H9 (cell line): Measurements from ENCODE around the gene CDH13. TPM values are rescaled to one million over a fixed set of nuclear protein-coding genes. Genes with fewer than 3 reads are reported as not detected.

ENCODE experiments used
- DNase-seq: peaks from one replicate; pipeline ENCODE4 v3.0.0-alpha.2; 2017
- H2AFZ ChIP-seq: one replicate; pipeline ENCODE4 v1.6.1; 2013; ENCODE audit warnings: mild to moderate bottlenecking, low read length, control low read depth, moderate library complexity
- H2AK5ac ChIP-seq: 2 replicates; pipeline ENCODE4 v1.6.1; 2013; ENCODE audit warnings: low read length, control low read depth, mixed read lengths; ENCODE audit not compliant: insufficient read length
- H2BK120ac ChIP-seq: one replicate; pipeline ENCODE4 v1.6.1; 2013; ENCODE audit warnings: low read depth, mild to moderate bottlenecking, low read length, control low read depth, inconsistent platforms; ENCODE audit not compliant: poor library complexity, severe bottlenecking
- H2BK12ac ChIP-seq: 2 replicates; pipeline ENCODE4 v1.6.1; 2013; ENCODE audit warnings: low read length, control low read depth, mixed read lengths, low read depth; ENCODE audit not compliant: insufficient read length
- H2BK15ac ChIP-seq: 2 replicates; pipeline ENCODE4 v1.6.1; 2013; ENCODE audit warnings: low read depth, low read length, control low read depth
- H2BK20ac ChIP-seq: one replicate; pipeline ENCODE4 v1.6.1; 2013; ENCODE audit warnings: low read depth, mild to moderate bottlenecking, low read length, control low read depth, inconsistent platforms; ENCODE audit not compliant: poor library complexity, severe bottlenecking
- H2BK5ac ChIP-seq: 2 replicates; pipeline ENCODE4 v1.6.1; 2013; ENCODE audit warnings: low read length, control low read depth, mixed read lengths; ENCODE audit not compliant: insufficient read length
- H3K14ac ChIP-seq: 2 replicates; pipeline ENCODE4 v1.6.1; 2013; ENCODE audit warnings: low read length, control low read depth; ENCODE audit not compliant: insufficient read depth
- H3K18ac ChIP-seq: 2 replicates; pipeline ENCODE4 v1.6.1; 2013; ENCODE audit warnings: low read depth, mild to moderate bottlenecking, mixed read lengths, low read length, control low read depth; ENCODE audit not compliant: insufficient read length
- H3K23ac ChIP-seq: 2 replicates; pipeline ENCODE4 v1.6.1; 2013; ENCODE audit warnings: low read length, control low read depth, mixed read lengths, low read depth; ENCODE audit not compliant: insufficient read length
- H3K23me2 ChIP-seq: 2 replicates; pipeline ENCODE4 v1.6.1; 2013; ENCODE audit warnings: low read depth, mild to moderate bottlenecking, mixed read lengths, low read length, control low read depth; ENCODE audit not compliant: insufficient read length, poor library complexity, severe bottlenecking
- H3K27ac ChIP-seq: 2 replicates; pipeline ENCODE4 v1.5.1; 2013; ENCODE audit warnings: low read length, control low read depth, mixed read lengths, low read depth; ENCODE audit not compliant: insufficient read length
- H3K27me3 ChIP-seq: 2 replicates; pipeline ENCODE4 v1.6.1; 2013; ENCODE audit warnings: low read length, control low read depth, inconsistent platforms; ENCODE audit not compliant: insufficient read depth
- H3K4ac ChIP-seq: 2 replicates; pipeline ENCODE4 v1.6.1; 2013; ENCODE audit warnings: low read depth, mild to moderate bottlenecking, control low read depth, inconsistent platforms, low read length, moderate library complexity
- H3K4me1 ChIP-seq: 2 replicates; pipeline ENCODE4 v1.6.1; 2013; ENCODE audit warnings: low read length, control low read depth, inconsistent platforms; ENCODE audit not compliant: insufficient read depth
- H3K4me2 ChIP-seq: 2 replicates; pipeline ENCODE4 v1.6.1; 2013; ENCODE audit warnings: low read length, control low read depth, mixed read lengths; ENCODE audit not compliant: insufficient read length, insufficient read depth
- H3K56ac ChIP-seq: 2 replicates; pipeline ENCODE4 v1.6.1; 2013; ENCODE audit warnings: low read depth, mild to moderate bottlenecking, mixed read lengths, low read length, control low read depth; ENCODE audit not compliant: insufficient read length
- H3K79me1 ChIP-seq: 2 replicates; pipeline ENCODE4 v1.6.1; 2013; ENCODE audit warnings: low read depth, mild to moderate bottlenecking, moderate library complexity, low read length, control low read depth, inconsistent platforms; ENCODE audit not compliant: insufficient read depth, poor library complexity, severe bottlenecking
- H3K79me2 ChIP-seq: 2 replicates; pipeline ENCODE4 v1.6.1; 2013; ENCODE audit warnings: low read length, control low read depth, inconsistent platforms; ENCODE audit not compliant: insufficient read depth
- H3K9ac ChIP-seq: 2 replicates; pipeline ENCODE4 v1.6.1; 2013; ENCODE audit warnings: low read length, control low read depth, mixed read lengths; ENCODE audit not compliant: insufficient read length; ENCODE audit errors: extremely low read depth
- H3K9me3 ChIP-seq: one replicate; pipeline ENCODE4 v1.6.1; 2013; ENCODE audit warnings: low read depth, low read length, inconsistent platforms; ENCODE audit not compliant: control insufficient read depth
- H3T11ph ChIP-seq: one replicate; pipeline ENCODE4 v1.6.1; 2013; ENCODE audit warnings: mild to moderate bottlenecking, low read length, control low read depth, inconsistent platforms
- H4K20me1 ChIP-seq: one replicate; pipeline ENCODE4 v1.6.1; 2013; ENCODE audit not compliant: control insufficient read depth, insufficient read length, insufficient read depth
- H4K5ac ChIP-seq: 2 replicates; pipeline ENCODE4 v1.6.1; 2013; ENCODE audit warnings: low read depth, mild to moderate bottlenecking, mixed read lengths, low read length, control low read depth; ENCODE audit not compliant: insufficient read length
- H4K8ac ChIP-seq: replicated peaks from 2 replicates; pipeline ENCODE4 v1.6.1; 2013; ENCODE audit warnings: low read length, control low read depth, mixed read lengths, low read depth; ENCODE audit not compliant: insufficient read length
- H4K91ac ChIP-seq: 2 replicates; pipeline ENCODE4 v1.6.1; 2013; ENCODE audit warnings: low read depth, mild to moderate bottlenecking, moderate library complexity, mixed read lengths, low read length, control low read depth; ENCODE audit not compliant: insufficient read length
- H3K27ac Mint-ChIP-seq, 3 experiments: 2 replicates in 2 of 3; 3 replicates in 1 of 3; pipeline ENCODE4 v1.8.0; 2020 to 2021; ENCODE audit warnings: mixed read lengths in 3 of 3, mild to moderate bottlenecking in 1 of 3, moderate library complexity in 1 of 3
- H3K27me3 Mint-ChIP-seq: 2 replicates; pipeline ENCODE4 v1.8.0; 2021; ENCODE audit warnings: low read depth, mild to moderate bottlenecking, moderate library complexity, mixed read lengths
- H3K36me3 Mint-ChIP-seq, 3 experiments: 2 replicates in 2 of 3; 3 replicates in 1 of 3; pipeline ENCODE4 v1.8.0; 2020 to 2021; ENCODE audit warnings: low read depth in 3 of 3, mixed read lengths in 3 of 3; ENCODE audit not compliant: insufficient read depth in 1 of 3
- H3K4me1 Mint-ChIP-seq, 2 experiments: 2 replicates each; pipeline ENCODE4 v1.8.0; 2020; ENCODE audit warnings: mixed read lengths in 2 of 2
- H3K4me3 Mint-ChIP-seq, 2 experiments: 2 replicates in 1 of 2; 3 replicates in 1 of 2; pipeline ENCODE4 v1.8.0; 2020 to 2021; ENCODE audit warnings: mild to moderate bottlenecking in 2 of 2, mixed read lengths in 2 of 2, moderate library complexity in 1 of 2
- H3K9me3 Mint-ChIP-seq, 2 experiments: 2 replicates in 1 of 2; 3 replicates in 1 of 2; pipeline ENCODE4 v1.8.0; 2020; ENCODE audit warnings: mild to moderate bottlenecking in 2 of 2, mixed read lengths in 2 of 2, moderate library complexity in 1 of 2
- CTCF ChIP-seq: fragments of 200-600 bp; sonication (generic); conservative IDR thresholded peaks from 3 replicates; pipeline ENCODE4 v1.8.0; 2021; ENCODE audit warnings: antibody characterized with exemption, mild to moderate bottlenecking
- WGBS: extraction: QIAGEN DNeasy Blood & Tissue Kit; methylation state at CpG from one replicate; pipeline ENCODE4 v1.1.7; 2013; ENCODE audit warnings: missing lambda C conversion rate, low lambda C conversion rate, mixed read lengths; ENCODE audit not compliant: insufficient read length; ENCODE audit errors: extremely low coverage; 5-methylcytosine and 5-hydroxymethylcytosine counted together
- total RNA-seq: library from RNA; stranded (reverse); gene quantifications from 2 replicates; pipeline ENCODE4 v1.2.1, GENCODE V29; 2021

CDH13 gene
- total RNA-seq, 1 experiment from 2014 or later, result 1.5 TPM

- H3K9ac ChIP-seq, result no peak overlapping the region
- no peak overlapping the region for H2AFZ ChIP-seq
These were observed 8.3 kb downstream of the CDH13 start for GRCh38 chr16:82634955-82635610.

More at GRCh38 chr16:82634955-82635610, 8.3 kb downstream of the CDH13 start:
- Histone ChIP-seq H2BK15ac (no peak overlapping the region), H3K27me3 (no peaks in the 10 kb centered on the region), H2BK12ac (no peak overlapping the region), H2AK5ac (no peak overlapping the region), H4K20me1 (no peaks in the 10 kb centered on the region), H3K23ac (no peak overlapping the region), H3K27ac (no peak overlapping the region), H3K4me1 (no peaks in the 10 kb centered on the region), H4K8ac (no peak overlapping the region), H3K9me3 (no peaks in the 10 kb centered on the region), H4K5ac (no peak overlapping the region), H3K18ac (no peak overlapping the region), H2BK120ac (no peak overlapping the region), H3K79me2 (no peaks in the 10 kb centered on the region), H3K4me2 (no peak overlapping the region), H3T11ph (no peak overlapping the region), H3K79me1 (no peaks in the 10 kb centered on the region), H3K23me2 (no peaks in the 10 kb centered on the region), H3K14ac (no peak overlapping the region), H4K91ac (no peak overlapping the region), H2BK5ac (no peak overlapping the region), H3K56ac (no peak overlapping the region), H3K4ac (no peak overlapping the region), H2BK20ac (no peak overlapping the region)
- no peak overlapping the region for H3K27ac Mint-ChIP-seq
- peaks cover 8% of the 10 kb centered on the region in 2 experiments for H3K4me1 Mint-ChIP-seq
- peaks cover 4% of the 10 kb centered on the region in 2 experiments; a peak in 2 of 5 replicates for H3K9me3 Mint-ChIP-seq
- no CpG with 5 or more reads among the region's 2 CpGs for WGBS
- no peak overlapping the region for H3K4me3 Mint-ChIP-seq
- peaks cover 0 to 9% (median 2%) of the 10 kb centered on the region in 3 experiments; a peak in 3 of 7 replicates for H3K36me3 Mint-ChIP-seq
- no peak for TF ChIP-seq CTCF
- peaks cover 1% of the 10 kb centered on the region; the same call in 1 of the 2 replicates for H3K27me3 Mint-ChIP-seq
- DNase-seq, result no peak
